CD14-positive monocyte (primary cell): ENCODE measurements around the gene TPX2. TPM values are rescaled to one million over a fixed set of nuclear protein-coding genes. Genes with fewer than 3 reads are reported as not detected.
A peak's percentile ranks its signal among the peaks of the same experiment; 100 is the strongest.

ENCODE experiments used
- DNase-seq, 3 donors: peaks; one replicate each; pipeline ENCODE4 v3.0.0-alpha.2; 2011 to 2022
- H2AFZ ChIP-seq: 2 replicates; pipeline ENCODE4 v1.6.0; 2012; ENCODE audit warnings: mild to moderate bottlenecking, low read depth, low read length, inconsistent platforms; ENCODE audit not compliant: insufficient read depth, poor library complexity, severe bottlenecking
- H3K27ac ChIP-seq, 2 donors: 1 replicate in 1 of 2; 2 replicates in 1 of 2; pipeline ENCODE4 v1.5.1; 2012 to 2013; ENCODE audit warnings: low read length in 2 of 2, control low read depth in 1 of 2, inconsistent platforms in 1 of 2, low read depth in 1 of 2, mild to moderate bottlenecking in 1 of 2
- H3K27me3 ChIP-seq, 2 donors: one replicate each; pipeline versions ENCODE4 v1.6.0 to v1.6.1; 2011 to 2013; ENCODE audit warnings: low read length in 2 of 2; ENCODE audit not compliant: control insufficient read depth in 2 of 2, insufficient read depth in 2 of 2
- H3K36me3 ChIP-seq, 2 donors: replicated peaks in 1 of 2; 1 replicate in 1 of 2; 2 replicates in 1 of 2; pipeline versions ENCODE4 v1.5.1 to v1.6.1; 2012 to 2013; ENCODE audit warnings: low read length in 2 of 2, control low read depth in 1 of 2, inconsistent platforms in 1 of 2, mild to moderate bottlenecking in 1 of 2; ENCODE audit not compliant: insufficient read depth in 2 of 2, control insufficient read depth in 1 of 2
- H3K4me1 ChIP-seq, 2 donors: 1 replicate in 1 of 2; 2 replicates in 1 of 2; pipeline versions ENCODE4 v1.5.1 to v1.6.1; 2012 to 2013; ENCODE audit warnings: low read length in 2 of 2, control low read depth in 1 of 2, inconsistent platforms in 1 of 2, mild to moderate bottlenecking in 1 of 2, moderate library complexity in 1 of 2; ENCODE audit not compliant: insufficient read depth in 2 of 2, control insufficient read depth in 1 of 2
- H3K4me2 ChIP-seq: replicated peaks from 2 replicates; pipeline ENCODE3; 2012; ENCODE audit warnings: low read length, moderate library complexity, mild to moderate bottlenecking; ENCODE audit not compliant: poor library complexity, severe bottlenecking; ENCODE audit errors: extremely low read depth
- H3K4me3 ChIP-seq, 3 experiments: fragments of 200-600 bp in 1 of 3; sonication (generic) in 1 of 3; replicated peaks in 1 of 3; 1 replicate in 2 of 3; 2 replicates in 1 of 3; pipeline ENCODE4 v1.5.1; 2011 to 2013; ENCODE audit warnings: low read length in 3 of 3, mild to moderate bottlenecking in 3 of 3, control low read depth in 2 of 3, low read depth in 2 of 3, inconsistent platforms in 1 of 3, moderate library complexity in 1 of 3
- H3K79me2 ChIP-seq: 2 replicates; pipeline ENCODE4 v1.6.0; 2012; ENCODE audit warnings: mild to moderate bottlenecking, control low read depth, inconsistent platforms, low read length, moderate library complexity; ENCODE audit not compliant: insufficient read depth
- H3K9ac ChIP-seq: 2 replicates; pipeline ENCODE4 v1.6.0; 2017; ENCODE audit warnings: low read length, mild to moderate bottlenecking; ENCODE audit not compliant: insufficient read depth, poor library complexity, severe bottlenecking
- H3K9me3 ChIP-seq, 2 donors: replicated peaks in 1 of 2; 1 replicate in 1 of 2; 2 replicates in 1 of 2; pipeline versions ENCODE4 v1.5.1 to v1.6.1; 2012 to 2013; ENCODE audit warnings: low read length in 2 of 2, control low read depth in 1 of 2; ENCODE audit not compliant: control insufficient read depth in 1 of 2, insufficient read depth in 1 of 2
- H4K20me1 ChIP-seq: 2 replicates; pipeline ENCODE4 v1.6.0; 2012; ENCODE audit warnings: mild to moderate bottlenecking, low read length, control low read depth, moderate library complexity; ENCODE audit not compliant: insufficient read depth
- H3K27ac Mint-ChIP-seq, 7 donors: one replicate each; pipeline ENCODE4 v1.8.0; 2020; ENCODE audit warnings: mild to moderate bottlenecking in 7 of 7, mixed read lengths in 7 of 7, moderate library complexity in 6 of 7, inconsistent platforms in 2 of 7
- H3K27me3 Mint-ChIP-seq, 3 donors: one replicate each; pipeline ENCODE4 v1.8.0; 2021 to 2022; ENCODE audit warnings: low read depth in 3 of 3, mild to moderate bottlenecking in 3 of 3, mixed read lengths in 3 of 3, moderate library complexity in 3 of 3, inconsistent platforms in 1 of 3
- H3K36me3 Mint-ChIP-seq, 2 donors: one replicate each; pipeline ENCODE4 v1.8.0; 2020; ENCODE audit warnings: mixed read lengths in 2 of 2, inconsistent platforms in 1 of 2, mild to moderate bottlenecking in 1 of 2
- H3K4me1 Mint-ChIP-seq: one replicate; pipeline ENCODE4 v1.8.0; 2020; ENCODE audit warnings: mild to moderate bottlenecking, mixed read lengths
- H3K4me3 Mint-ChIP-seq, 2 donors: one replicate each; pipeline ENCODE4 v1.8.0; 2020; ENCODE audit warnings: mild to moderate bottlenecking in 2 of 2, mixed read lengths in 2 of 2, moderate library complexity in 1 of 2
- H3K9me3 Mint-ChIP-seq, 7 donors: one replicate each; pipeline ENCODE4 v1.8.0; 2020 to 2022; ENCODE audit warnings: mixed read lengths in 7 of 7, mild to moderate bottlenecking in 6 of 7, moderate library complexity in 6 of 7, inconsistent platforms in 2 of 7
- CTCF ChIP-seq: fragments of 200-600 bp; IDR thresholded peaks from one replicate; pipeline ENCODE4 v1.8.0; 2022; ENCODE audit warnings: antibody characterized with exemption, mild to moderate bottlenecking
- WGBS: methylation state at CpG from one replicate; pipeline ENCODE4 v1.1.5; 2013; ENCODE audit warnings: missing lambda C conversion rate; ENCODE audit not compliant: insufficient coverage; 5-methylcytosine and 5-hydroxymethylcytosine counted together
- intact Hi-C, 2 donors: fragments of 100-400 bp; cut with micrococcal nuclease; formaldehyde crosslinking; loops; one replicate each; pipeline versions ENCODE4 v1.15.0 to v1.15.1; 2023
- polyA plus RNA-seq, 3 donors: library from polyadenylated mRNA; depleted of rRNA in 1 of 3; unstranded in 2 of 3; stranded (reverse) in 1 of 3; fragments of 300-500 nt in 2 of 3; fragments of >200 nt in 1 of 3; fragmentation: Illumina TruSeq in 2 of 3; gene quantifications; 1 replicate in 2 of 3; 2 replicates in 1 of 3; pipeline ENCODE4 v1.2.3, GENCODE V29; 2012 to 2021

TPX2 gene
- polyA plus RNA-seq, 3 donors, result 0.06 TPM; not detected in 2

- Histone ChIP-seq H2AFZ (no peak overlapping the region), H4K20me1 (no peaks in the 10 kb centered on the region), H3K4me3 (no peak overlapping the region), H3K27me3 (peaks cover 0 to 11% of the 10 kb centered on the region in 2 donors), H3K27ac (no peak overlapping the region), H3K4me1 (no peaks in the 10 kb centered on the region), H3K79me2 (no peaks in the 10 kb centered on the region), H3K9ac (no peak overlapping the region), H3K4me2 (no peak overlapping the region), H3K9me3 (no peaks in the 10 kb centered on the region), H3K36me3 (no peaks in the 10 kb centered on the region)
- no peaks in the 10 kb centered on the region for H3K36me3 Mint-ChIP-seq
- H3K4me3 Mint-ChIP-seq, result no peak overlapping the region
- peaks cover 8 to 23% (median 23%) of the 10 kb centered on the region in 3 donors for H3K27me3 Mint-ChIP-seq
- WGBS, result 66% methylated on average over 5 of the region's 6 CpGs
- peaks cover 0 to 2% (median 0%) of the 10 kb centered on the region in 7 donors for H3K9me3 Mint-ChIP-seq
- H3K4me1 Mint-ChIP-seq, result no peaks in the 10 kb centered on the region
- H3K27ac Mint-ChIP-seq, result peak overlapping the region in 1 of 7 donors; percentile 13
- TF ChIP-seq CTCF, result no peak
- intact Hi-C loops, result loop anchor here in 1 of 2 donors (5.0 to 10.0 kb wide), 2 partner anchors 205 to 263 kb away; no protein-coding TSS in a partner anchor
- DNase-seq, result no peak
These were observed 90.6 kb downstream of the TPX2 start for GRCh38 chr20:31829731-31830130.

GRCh38 chr20:31830406-31830981 is 91.4 kb downstream of the TPX2 start:
- 100% methylated on average over 3 of the region's 8 CpGs for WGBS

More at GRCh38 chr20:31830406-31830981, 91.4 kb downstream of the TPX2 start:
- Histone ChIP-seq H3K4me2 (no peak overlapping the region), H3K79me2 (no peaks in the 10 kb centered on the region), H3K9ac (no peak overlapping the region), H3K27ac (no peak overlapping the region), H4K20me1 (no peaks in the 10 kb centered on the region), H3K27me3 (peaks cover 0 to 18% of the 10 kb centered on the region in 2 donors), H3K4me3 (no peak overlapping the region), H3K36me3 (no peaks in the 10 kb centered on the region), H2AFZ (no peak overlapping the region), H3K4me1 (peaks cover 4 to 6% of the 10 kb centered on the region in 2 donors), H3K9me3 (no peaks in the 10 kb centered on the region)
- TF ChIP-seq CTCF, result no peak
- H3K4me1 Mint-ChIP-seq, result no peaks in the 10 kb centered on the region
- peak overlapping the region in 1 of 7 donors; percentile 2 for H3K27ac Mint-ChIP-seq
- H3K27me3 Mint-ChIP-seq, result peaks cover 16 to 31% (median 30%) of the 10 kb centered on the region in 3 donors
- DNase-seq, result no peak
- intact Hi-C loops, result no loop called here
- peaks cover 0 to 2% of the 10 kb centered on the region in 2 donors for H3K36me3 Mint-ChIP-seq
- no peak overlapping the region for H3K4me3 Mint-ChIP-seq
- peaks cover 0 to 2% (median 0%) of the 10 kb centered on the region in 7 donors for H3K9me3 Mint-ChIP-seq
